H1 (cell line): ENCODE results near the gene CYB5B. TPM values are rescaled to one million over a fixed set of nuclear protein-coding genes. Genes with fewer than 3 reads are reported as not detected.

Experiments
- ATF2 ChIP-seq: IDR thresholded peaks from 2 replicates; pipeline ENCODE4 v1.6.1; 2012; ENCODE audit warnings: low read length, inconsistent platforms
- EZH2 ChIP-seq: fragments of 200-600 bp; sonication (generic); IDR thresholded peaks from 2 replicates; pipeline ENCODE4 v1.7.1; 2012; ENCODE audit warnings: low read depth, mild to moderate bottlenecking, moderate library complexity, low read length, inconsistent platforms; ENCODE audit not compliant: severe bottlenecking
- PHF8 ChIP-seq: fragments of 200-600 bp; sonication (generic); conservative IDR thresholded peaks from 2 replicates; pipeline ENCODE4 v1.7.1; 2012; ENCODE audit warnings: low read depth, mild to moderate bottlenecking, inconsistent platforms, low read length, moderate library complexity
- POLR2AphosphoS5 ChIP-seq: IDR thresholded peaks from 2 replicates; pipeline ENCODE4 v1.6.1; 2011; ENCODE audit warnings: low read depth, low read length
- RNF2 ChIP-seq: fragments of 200-900, 300-1000 bp; sonication (generic); IDR thresholded peaks from 2 replicates; pipeline ENCODE4 v1.7.1; 2016; ENCODE audit warnings: borderline replicate concordance, low read depth, mild to moderate bottlenecking, antibody characterized with exemption, low read length; ENCODE audit not compliant: poor library complexity, severe bottlenecking; ENCODE audit errors: missing control alignments
- SP4 ChIP-seq: IDR thresholded peaks from 2 replicates; pipeline ENCODE4 v1.6.1; 2012; ENCODE audit warnings: low read length, inconsistent platforms
- ZNF274 ChIP-seq: IDR thresholded peaks from 2 replicates; pipeline ENCODE4 v1.7.0; 2012; ENCODE audit warnings: low read length, borderline replicate concordance; ENCODE audit errors: extremely low read depth
- polyA plus RNA-seq, 7 experiments: library from polyadenylated mRNA; depleted of rRNA in 3 of 7; stranded (reverse) in 5 of 7; unstranded in 2 of 7; fragments of >200 nt in 5 of 7; fragments of 200-250 nt in 2 of 7; gene quantifications; 1 replicate in 5 of 7; 2 replicates in 1 of 7; 4 replicates in 1 of 7; pipeline versions ENCODE4 v1.2.1 to v1.2.3, GENCODE V29; 2011 to 2013; ENCODE audit warnings: missing spikeins in 2 of 7, mixed read lengths in 2 of 7
- total RNA-seq: library from RNA; stranded (reverse); fragmentation: NEBNext Ultra II Directional; extraction: Animal tissue kit (Norgen Biotek cat#: 25700); gene quantifications from 2 replicates; pipeline ENCODE4 v1.2.1, GENCODE V29; 2021

CYB5B gene
- total and polyA plus RNA-seq, 2 of the 8 experiments (the other 6 are each of a cell fraction or from before 2014, with no cell fraction given) = 108 to 127 TPM

- no peak for TF ChIP-seq ZNF274
- no peak for TF ChIP-seq PHF8
- TF ChIP-seq SP4 = no peak
- no peak for TF ChIP-seq EZH2
- TF ChIP-seq ATF2 = no peak
- TF ChIP-seq POLR2AphosphoS5 = no peak
- no peak for TF ChIP-seq RNF2
- TF ChIP-seq, all 59 proteins: peak for 0
Measured at GRCh38 chr16:69463876-69464275, 39.5 kb downstream of the CYB5B start (continued).
